Astrocyte (in vitro differentiated cells and primary cell): ENCODE data around the gene SLC26A9.

Experiments used
- EZH2 ChIP-seq: IDR thresholded peaks from 2 replicates; pipeline ENCODE4 v1.6.1; 2012; ENCODE audit warnings: mild to moderate bottlenecking, low read length, inconsistent platforms; ENCODE audit not compliant: insufficient read depth
- TF ChIP-seq, protein P1 (sequence below): IDR thresholded peaks from 2 replicates; pipeline ENCODE4 v1.5.1; 2011; ENCODE audit warnings: low read depth, mild to moderate bottlenecking, inconsistent platforms, low read length, moderate library complexity; ENCODE audit not compliant: insufficient read depth

DNA sequence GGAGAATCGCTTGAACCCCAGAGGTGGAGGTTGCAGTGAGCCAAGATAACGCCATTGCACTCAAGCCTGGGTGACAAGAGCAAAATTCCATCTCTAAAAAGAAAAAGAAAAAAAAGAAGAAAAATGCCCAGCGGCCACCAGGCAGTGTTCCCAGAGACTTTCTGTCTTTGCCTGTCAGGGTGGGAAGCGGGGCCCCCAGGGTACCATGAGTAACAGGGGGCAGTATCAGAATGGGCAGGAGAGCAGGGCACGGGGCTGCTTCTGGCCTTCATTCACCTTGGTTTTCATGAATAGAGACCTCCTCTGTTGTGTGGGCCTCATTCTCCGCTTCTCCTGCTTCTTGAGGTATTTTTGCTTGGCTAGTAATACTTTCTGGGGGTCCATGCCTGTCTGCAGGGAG is 20.4 kb downstream of the SLC26A9 start:
- TF ChIP-seq, protein P1, sequence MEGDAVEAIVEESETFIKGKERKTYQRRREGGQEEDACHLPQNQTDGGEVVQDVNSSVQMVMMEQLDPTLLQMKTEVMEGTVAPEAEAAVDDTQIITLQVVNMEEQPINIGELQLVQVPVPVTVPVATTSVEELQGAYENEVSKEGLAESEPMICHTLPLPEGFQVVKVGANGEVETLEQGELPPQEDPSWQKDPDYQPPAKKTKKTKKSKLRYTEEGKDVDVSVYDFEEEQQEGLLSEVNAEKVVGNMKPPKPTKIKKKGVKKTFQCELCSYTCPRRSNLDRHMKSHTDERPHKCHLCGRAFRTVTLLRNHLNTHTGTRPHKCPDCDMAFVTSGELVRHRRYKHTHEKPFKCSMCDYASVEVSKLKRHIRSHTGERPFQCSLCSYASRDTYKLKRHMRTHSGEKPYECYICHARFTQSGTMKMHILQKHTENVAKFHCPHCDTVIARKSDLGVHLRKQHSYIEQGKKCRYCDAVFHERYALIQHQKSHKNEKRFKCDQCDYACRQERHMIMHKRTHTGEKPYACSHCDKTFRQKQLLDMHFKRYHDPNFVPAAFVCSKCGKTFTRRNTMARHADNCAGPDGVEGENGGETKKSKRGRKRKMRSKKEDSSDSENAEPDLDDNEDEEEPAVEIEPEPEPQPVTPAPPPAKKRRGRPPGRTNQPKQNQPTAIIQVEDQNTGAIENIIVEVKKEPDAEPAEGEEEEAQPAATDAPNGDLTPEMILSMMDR = no peak
- no peak for TF ChIP-seq EZH2
